Left ventricle myocardium inferior (tissue), 1 donor: ENCODE data around the gene CRHR2. TPM values are rescaled to one million over a fixed set of nuclear protein-coding genes. Genes with fewer than 3 reads are reported as not detected.

Experiments used
- DNase-seq: peaks from one replicate; pipeline ENCODE4 v3.0.0-alpha.2; 2020
- H3K27ac ChIP-seq: fragments of 200-600 bp; replicated peaks from 2 replicates; pipeline ENCODE4 v1.8.0; 2021
- H3K27me3 ChIP-seq: fragments of 200-600 bp; 2 replicates; pipeline ENCODE4 v1.8.0; 2021; ENCODE audit warnings: low read depth
- H3K36me3 ChIP-seq: fragments of 200-600 bp; 2 replicates; pipeline ENCODE4 v1.8.0; 2021
- H3K4me1 ChIP-seq: fragments of 200-600 bp; 2 replicates; pipeline ENCODE4 v1.8.0; 2021
- H3K4me3 ChIP-seq: fragments of 200-600 bp; 2 replicates; pipeline ENCODE4 v1.8.0; 2021; ENCODE audit warnings: mild to moderate bottlenecking, moderate library complexity
- H3K9me3 ChIP-seq: fragments of 200-600 bp; replicated peaks from 2 replicates; pipeline ENCODE4 v1.8.0; 2021
- intact Hi-C: fragments of 100-400 bp; cut with micrococcal nuclease; formaldehyde crosslinking; loops from one replicate; pipeline ENCODE4 v1.11.0; 2022
- total RNA-seq: library from RNA; stranded (reverse); fragmentation: NEBNext Ultra II Directional; extraction: Animal tissue kit (Norgen Biotek cat#: 25700); gene quantifications from one replicate; pipeline ENCODE4 v1.2.1, GENCODE V29; 2021
- TF ChIP-seq, protein P1 (sequence below): fragments of 200-600 bp; IDR thresholded peaks from 2 replicates; pipeline ENCODE4 v1.8.0; 2021; ENCODE audit warnings: antibody characterized with exemption, mild to moderate bottlenecking, borderline replicate concordance
- donor health status: DM: no; HTN: yes; CAD: no; lungs with severe emphysema.

CRHR2 gene
- total RNA-seq, 1 donor from 2014 or later = 0.19 TPM

DNA sequence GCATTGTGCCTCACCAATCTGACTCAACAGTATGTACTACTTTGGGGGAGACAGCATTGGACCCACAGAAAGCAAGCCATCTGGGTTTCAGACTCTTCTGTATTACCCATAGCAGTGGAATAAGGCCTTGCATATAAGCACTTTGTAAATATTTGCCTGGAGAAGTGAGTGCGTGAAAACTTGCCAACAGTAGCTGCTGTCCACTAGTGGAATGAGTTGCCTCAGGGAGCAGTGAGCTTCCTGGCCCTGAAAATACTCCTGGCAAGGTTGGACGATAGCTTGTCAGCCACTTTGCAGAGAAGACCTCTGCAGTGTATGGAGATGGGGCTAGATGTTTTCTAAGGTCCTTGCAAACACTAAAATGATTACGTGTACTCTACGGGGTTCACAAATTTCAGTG is 65.9 kb downstream of the CRHR2 start:
- Histone ChIP-seq H3K27me3 (no peaks in the 10 kb centered on the region), H3K4me3 (no peak overlapping the region), H3K27ac (no peak overlapping the region), H3K4me1 (no peaks in the 10 kb centered on the region), H3K9me3 (no peaks in the 10 kb centered on the region), H3K36me3 (peaks cover 97% of the 10 kb centered on the region)
- no peak for DNase-seq
- TF ChIP-seq, protein P1, sequence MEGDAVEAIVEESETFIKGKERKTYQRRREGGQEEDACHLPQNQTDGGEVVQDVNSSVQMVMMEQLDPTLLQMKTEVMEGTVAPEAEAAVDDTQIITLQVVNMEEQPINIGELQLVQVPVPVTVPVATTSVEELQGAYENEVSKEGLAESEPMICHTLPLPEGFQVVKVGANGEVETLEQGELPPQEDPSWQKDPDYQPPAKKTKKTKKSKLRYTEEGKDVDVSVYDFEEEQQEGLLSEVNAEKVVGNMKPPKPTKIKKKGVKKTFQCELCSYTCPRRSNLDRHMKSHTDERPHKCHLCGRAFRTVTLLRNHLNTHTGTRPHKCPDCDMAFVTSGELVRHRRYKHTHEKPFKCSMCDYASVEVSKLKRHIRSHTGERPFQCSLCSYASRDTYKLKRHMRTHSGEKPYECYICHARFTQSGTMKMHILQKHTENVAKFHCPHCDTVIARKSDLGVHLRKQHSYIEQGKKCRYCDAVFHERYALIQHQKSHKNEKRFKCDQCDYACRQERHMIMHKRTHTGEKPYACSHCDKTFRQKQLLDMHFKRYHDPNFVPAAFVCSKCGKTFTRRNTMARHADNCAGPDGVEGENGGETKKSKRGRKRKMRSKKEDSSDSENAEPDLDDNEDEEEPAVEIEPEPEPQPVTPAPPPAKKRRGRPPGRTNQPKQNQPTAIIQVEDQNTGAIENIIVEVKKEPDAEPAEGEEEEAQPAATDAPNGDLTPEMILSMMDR = no peak
- intact Hi-C loops = no loop called here

DNA sequence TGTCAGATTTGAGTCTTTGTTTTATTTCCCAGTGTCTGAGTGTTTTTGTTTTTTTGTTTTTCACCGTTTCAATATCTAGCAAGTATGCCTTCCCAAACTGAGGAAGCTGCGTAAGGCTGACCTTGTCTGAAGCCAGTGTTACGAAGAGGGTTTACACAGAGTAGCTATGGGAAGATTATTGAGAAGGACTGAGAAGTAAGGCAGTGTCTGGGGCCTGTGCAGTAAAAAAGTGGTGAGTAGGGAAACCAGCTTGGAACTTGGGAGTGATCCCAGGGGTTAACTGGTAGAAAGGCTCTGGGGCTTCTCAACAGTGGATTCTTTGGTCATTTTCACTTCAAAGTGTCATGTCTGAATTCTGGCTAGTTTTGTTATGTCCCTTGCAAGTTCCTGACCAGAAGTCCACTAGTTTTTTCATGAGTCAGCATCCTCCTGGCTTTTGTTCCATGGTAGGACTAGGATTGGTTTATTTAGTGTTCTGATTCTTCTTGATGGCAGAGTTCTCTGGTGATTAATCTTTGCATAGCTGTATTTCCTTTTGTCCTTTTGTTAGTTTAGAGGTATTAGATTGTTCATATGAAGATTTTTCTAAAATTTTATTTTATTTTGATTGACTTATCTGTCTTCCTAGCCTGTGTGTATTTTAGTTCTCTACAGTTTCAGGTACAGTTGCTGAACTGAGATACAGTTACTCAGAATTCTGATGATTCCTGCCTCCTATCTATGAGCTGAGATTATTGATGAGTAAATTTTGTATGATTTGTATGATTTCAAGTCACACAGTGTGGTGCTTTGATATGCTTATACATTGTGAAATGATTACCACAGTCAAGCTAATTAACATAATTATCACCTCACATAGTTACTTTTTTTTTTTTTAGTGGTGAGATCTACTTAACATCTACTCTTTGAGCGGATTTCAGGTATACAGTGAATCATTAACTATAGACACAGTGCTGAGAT is 68.6 kb downstream of the CRHR2 start:
- Histone ChIP-seq H3K4me3 (no peak overlapping the region), H3K27ac (no peak overlapping the region), H3K4me1 (no peaks in the 10 kb centered on the region), H3K27me3 (no peaks in the 10 kb centered on the region), H3K36me3 (peaks cover 99% of the 10 kb centered on the region), H3K9me3 (no peaks in the 10 kb centered on the region)
- TF ChIP-seq, protein P1 = no peak
- intact Hi-C loops = no loop called here
- DNase-seq = no peak

DNA sequence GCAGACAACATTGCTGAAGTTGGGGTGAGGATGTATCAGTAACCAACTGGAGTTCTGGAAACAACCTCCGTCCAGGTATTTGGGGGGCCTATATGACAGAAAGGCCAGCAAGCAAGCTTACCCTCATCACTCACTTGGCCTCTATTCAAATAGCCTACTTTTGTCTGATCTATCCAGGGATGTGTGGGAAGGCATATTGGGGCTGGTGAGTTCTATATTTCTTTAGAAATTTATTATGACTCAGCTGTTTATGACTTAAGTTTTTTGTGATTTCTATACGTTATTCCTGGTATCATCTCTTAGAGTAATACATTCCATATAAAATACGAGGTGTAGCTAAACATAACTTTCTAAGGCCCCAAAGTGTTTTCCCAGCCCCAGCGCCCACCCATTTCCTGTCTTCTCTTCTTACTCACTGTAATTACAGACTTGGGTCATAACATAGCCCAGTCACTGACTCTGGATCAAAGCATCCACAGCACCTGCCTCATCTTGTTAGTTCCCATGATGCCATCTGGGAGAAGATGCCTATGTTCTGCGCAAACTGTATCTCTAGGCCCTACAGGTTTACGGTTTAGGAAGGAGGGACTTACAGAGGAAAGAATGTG is 69.5 kb downstream of the CRHR2 start:
- Histone ChIP-seq H3K4me1 (no peaks in the 10 kb centered on the region), H3K27me3 (no peaks in the 10 kb centered on the region), H3K4me3 (no peak overlapping the region), H3K9me3 (no peaks in the 10 kb centered on the region), H3K36me3 (peaks cover 98% of the 10 kb centered on the region), H3K27ac (no peak overlapping the region)
- TF ChIP-seq, protein P1 = no peak
- intact Hi-C loops = no loop called here
- DNase-seq = no peak

DNA sequence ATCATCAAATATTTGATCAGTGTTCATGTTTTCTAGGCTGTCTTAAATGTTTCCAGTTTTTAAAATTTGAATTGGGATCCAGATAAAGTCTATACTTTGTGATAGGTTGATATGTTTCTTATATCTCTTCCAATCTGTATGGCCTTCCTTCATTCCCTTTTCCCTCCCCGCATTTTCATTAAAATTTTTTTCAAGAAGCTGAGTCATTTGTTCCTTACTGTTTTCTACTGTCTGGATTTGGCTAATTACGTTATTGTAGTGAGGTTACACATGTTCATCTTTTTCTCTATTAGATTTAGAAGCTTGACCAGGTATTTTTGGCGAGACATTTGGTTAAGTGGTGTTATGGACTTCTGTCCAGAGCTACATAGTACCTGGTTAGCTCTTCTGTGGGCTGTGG is 76.4 kb downstream of the CRHR2 start:
- Histone ChIP-seq H3K4me3 (no peak overlapping the region), H3K27ac (no peak overlapping the region), H3K4me1 (no peaks in the 10 kb centered on the region), H3K36me3 (peaks cover 97% of the 10 kb centered on the region), H3K9me3 (no peaks in the 10 kb centered on the region), H3K27me3 (no peaks in the 10 kb centered on the region)
- intact Hi-C loops = no loop called here
- no peak for DNase-seq
- TF ChIP-seq, protein P1 = no peak

DNA sequence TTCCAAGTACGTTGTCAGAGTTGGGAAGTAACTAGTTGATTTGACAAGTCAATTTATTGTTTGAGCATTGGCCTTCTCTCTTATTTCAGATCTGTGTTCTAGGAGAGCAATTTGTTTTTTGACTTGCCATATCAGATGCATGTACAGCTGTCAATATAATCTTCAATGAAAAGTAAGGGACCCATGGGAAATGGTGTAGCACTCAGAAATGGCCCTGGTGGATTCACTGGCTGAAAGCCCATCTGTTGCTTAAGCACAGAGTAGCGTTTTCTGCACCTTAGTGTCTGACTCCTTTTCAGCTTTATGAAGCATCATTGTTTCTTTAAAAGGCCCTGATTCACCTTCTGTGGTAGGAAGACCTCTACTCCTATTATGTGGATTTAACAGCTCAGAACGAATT is 77.4 kb downstream of the CRHR2 start:
- Histone ChIP-seq H3K4me1 (no peaks in the 10 kb centered on the region), H3K36me3 (peaks cover 97% of the 10 kb centered on the region), H3K27ac (no peak overlapping the region), H3K27me3 (no peaks in the 10 kb centered on the region), H3K9me3 (no peaks in the 10 kb centered on the region), H3K4me3 (no peak overlapping the region)
- TF ChIP-seq, protein P1 = no peak
- DNase-seq = no peak
- intact Hi-C loops = no loop called here

Other genes with a start within 250 kb of the CRHR2 start
- 7.0 TPM for gene NOD1, start 203.7 kb downstream of the CRHR2 start, total RNA-seq
- gene GGCT, start 177.6 kb downstream of the CRHR2 start, total RNA-seq = 18.9 TPM
- gene GARS1, start 87.6 kb downstream of the CRHR2 start, total RNA-seq = 42.3 TPM
- 49.5 TPM for gene INMT, start 69.7 kb upstream of the CRHR2 start, total RNA-seq
- gene MINDY4, start 89.0 kb upstream of the CRHR2 start, total RNA-seq = 3.8 TPM
- gene AQP1, start 229.4 kb upstream of the CRHR2 start, total RNA-seq = 253 TPM